ENCODE results near the gene SLC32A1. TPM values are rescaled to one million over a fixed set of nuclear protein-coding genes. Genes with fewer than 3 reads are reported as not detected.

SLC32A1 gene
- total RNA-seq (not detected), polyA plus RNA-seq (not detected)
- long read RNA-seq, donor 1, result 0 reads
- long read RNA-seq, donor 2, result 0 reads
- long read RNA-seq, donor 3, result 0 reads

GRCh38 chr20:38723848-38724625 lies at the start of gene SLC32A1:
SLC32A1 (plus strand) TSS chr20:38724486; CDS start chr20:38724725, 239 bp downstream.
- no peaks in the 10 kb centered on the region for H3K36me3 ChIP-seq
- intact Hi-C loops (cut with DNase I), result no loop called here
- H3K4me1 ChIP-seq (ENCODE audit: insufficient read depth), result no peaks in the 10 kb centered on the region
- no peak within 1 kb of the TSS for H3K27ac ChIP-seq
- no peak for TF ChIP-seq CTCF (IDR thresholded peaks at IDR 0.05)
- no peak for TF ChIP-seq EP300 (IDR thresholded peaks at IDR 0.05)
- TF ChIP-seq POLR2A (IDR thresholded peaks at IDR 0.05), result no peak
- DNase-seq, result no peak
- no peak within 1 kb of the TSS for H3K4me3 ChIP-seq
- WGBS, 3 donors, result 1% methylated on average over 44 to 76 of the region's 76 CpGs
- no peaks in the 10 kb centered on the region for H3K27me3 ChIP-seq
- H3K9me3 ChIP-seq, result no peaks in the 10 kb centered on the region

- WGBS, 3 donors, result 18 to 24% (median 23%) methylated on average over 13 of the region's 13 CpGs
- peaks cover 3% of the 10 kb centered on the region for H3K4me1 ChIP-seq (ENCODE audit: insufficient read depth)
- no peak for DNase-seq
- no peak overlapping the region for H3K4me3 ChIP-seq
- no peaks in the 10 kb centered on the region for H3K9me3 ChIP-seq
- no peak for TF ChIP-seq EP300 (IDR thresholded peaks at IDR 0.05)
- no peak for TF ChIP-seq CTCF (IDR thresholded peaks at IDR 0.05)
- no peak for TF ChIP-seq POLR2A (IDR thresholded peaks at IDR 0.05)
- no peak overlapping the region for H3K27ac ChIP-seq
- H3K27me3 ChIP-seq, result no peaks in the 10 kb centered on the region
- no peaks in the 10 kb centered on the region for H3K36me3 ChIP-seq
- intact Hi-C loops (cut with DNase I), result no loop called here
Observed at GRCh38 chr20:38674765-38675133, 49.5 kb upstream of the SLC32A1 start.

GRCh38 chr20:38676576-38676975 lies 47.7 kb upstream of the SLC32A1 start:
- 80 to 90% (median 82%) methylated on average over 5 of the region's 5 CpGs for WGBS, 3 donors
- H3K36me3 ChIP-seq, result no peaks in the 10 kb centered on the region
- DNase-seq, result no peak
- H3K4me3 ChIP-seq, result no peak overlapping the region
- no peak overlapping the region for H3K27ac ChIP-seq
- no peaks in the 10 kb centered on the region for H3K27me3 ChIP-seq
- no peak for TF ChIP-seq EP300 (IDR thresholded peaks at IDR 0.05)
- TF ChIP-seq POLR2A (IDR thresholded peaks at IDR 0.05), result no peak
- no peak for TF ChIP-seq CTCF (IDR thresholded peaks at IDR 0.05)
- peaks cover 3% of the 10 kb centered on the region for H3K4me1 ChIP-seq (ENCODE audit: insufficient read depth)
- H3K9me3 ChIP-seq, result no peaks in the 10 kb centered on the region
- intact Hi-C loops (cut with DNase I), result no loop called here

- no peaks in the 10 kb centered on the region for H3K27me3 ChIP-seq
- TF ChIP-seq CTCF (IDR thresholded peaks at IDR 0.05), result no peak
- TF ChIP-seq POLR2A (IDR thresholded peaks at IDR 0.05), result no peak
- TF ChIP-seq EP300 (IDR thresholded peaks at IDR 0.05), result no peak
- WGBS, 3 donors, result 34 to 40% (median 38%) methylated on average over 9 of the region's 9 CpGs
- intact Hi-C loops (cut with DNase I), result no loop called here
- no peak overlapping the region for H3K27ac ChIP-seq
- H3K36me3 ChIP-seq, result no peaks in the 10 kb centered on the region
- H3K4me3 ChIP-seq, result no peak overlapping the region
- no peaks in the 10 kb centered on the region for H3K9me3 ChIP-seq
- no peaks in the 10 kb centered on the region for H3K4me1 ChIP-seq (ENCODE audit: insufficient read depth)
- DNase-seq, result no peak
Observed at GRCh38 chr20:38680500-38681306, 43.6 kb upstream of the SLC32A1 start.

All from ovary (tissue), 10 donors.